ENCODE measurements around the gene TCF25.
A peak's percentile ranks its signal among the peaks of the same experiment; 100 is the strongest.
"Not testable (repeated sequence)": the region's sequence is repeated elsewhere in the genome, so short reads cannot be mapped to it uniquely, and the experiment has no call there.

TCF25 gene

DNA sequence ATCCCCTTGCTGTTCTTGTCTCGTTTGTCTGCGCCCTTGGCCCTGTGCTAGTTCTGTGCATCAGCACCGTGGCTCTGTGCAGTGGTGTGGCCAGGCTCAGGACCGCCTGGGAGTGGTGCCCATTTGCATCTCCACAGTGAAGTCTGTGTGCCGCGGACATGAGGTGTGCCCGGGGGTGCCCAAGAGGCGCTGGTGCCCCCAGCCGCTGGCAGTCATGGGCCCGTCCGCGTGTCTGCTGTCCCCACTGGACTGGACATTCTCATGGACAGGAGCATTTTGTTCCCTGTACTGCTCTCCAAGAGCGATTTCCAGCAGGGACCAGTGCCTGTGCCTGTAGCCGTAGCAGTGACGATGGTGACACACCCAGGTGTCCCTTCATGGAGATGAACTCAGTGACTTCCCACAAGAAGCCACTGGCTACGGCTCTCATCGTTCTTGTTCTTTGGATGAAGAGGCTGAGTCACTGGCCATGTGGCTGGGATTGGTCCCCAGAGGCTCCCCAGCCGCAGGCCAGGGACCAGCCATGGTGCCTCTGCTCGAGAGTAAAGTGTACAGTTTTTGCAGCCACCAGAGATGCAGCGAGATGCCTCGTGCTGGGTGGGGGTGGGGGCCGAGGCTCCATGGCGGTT lies 32.2 kb downstream of the TCF25 start:
- DNase-seq: no peak

DNA sequence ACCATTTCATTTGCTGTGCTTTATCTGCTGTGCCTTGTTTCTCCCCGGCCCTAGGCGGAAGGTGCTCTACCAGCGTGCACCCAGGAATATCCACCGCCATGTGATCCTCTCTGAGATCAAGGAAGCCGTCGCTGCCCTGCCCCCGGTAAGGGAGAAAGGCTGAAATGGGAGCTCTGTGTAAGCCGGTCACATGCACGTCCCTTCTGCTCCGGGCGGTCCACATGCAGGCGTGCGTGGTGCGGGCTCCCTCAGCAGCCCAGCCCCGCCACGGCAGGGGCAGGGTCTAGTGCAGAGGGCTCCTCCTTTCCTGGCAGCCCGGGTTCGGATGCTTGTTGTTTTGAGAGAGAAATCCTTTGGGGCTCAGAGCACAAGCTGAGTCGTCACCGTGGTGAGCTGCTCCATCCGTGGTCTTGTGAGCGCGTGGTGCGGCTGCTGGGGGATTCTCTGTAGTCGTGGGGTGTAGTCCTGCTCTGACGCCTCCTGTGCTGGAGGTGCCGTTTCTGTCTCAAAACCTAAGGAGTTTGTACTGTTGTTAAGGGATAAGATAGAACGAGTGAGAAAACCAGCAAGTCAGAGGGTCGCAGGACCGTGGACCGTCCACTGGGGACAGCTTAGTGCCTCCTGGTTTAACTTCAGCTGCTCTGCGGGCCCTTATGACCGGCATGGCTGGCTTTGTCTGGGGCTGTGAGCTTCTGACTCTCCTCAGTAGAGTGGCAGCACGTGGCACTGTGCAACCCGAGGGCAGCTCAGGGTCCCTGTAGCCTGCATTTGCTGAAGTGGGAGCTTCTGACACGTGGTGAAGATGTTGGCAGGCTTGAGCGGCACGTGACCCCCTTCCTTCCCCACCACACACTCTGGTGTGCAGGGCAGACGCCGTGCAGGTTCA lies 33.0 kb downstream of the TCF25 start:
- DNase-seq: no peak

DNA sequence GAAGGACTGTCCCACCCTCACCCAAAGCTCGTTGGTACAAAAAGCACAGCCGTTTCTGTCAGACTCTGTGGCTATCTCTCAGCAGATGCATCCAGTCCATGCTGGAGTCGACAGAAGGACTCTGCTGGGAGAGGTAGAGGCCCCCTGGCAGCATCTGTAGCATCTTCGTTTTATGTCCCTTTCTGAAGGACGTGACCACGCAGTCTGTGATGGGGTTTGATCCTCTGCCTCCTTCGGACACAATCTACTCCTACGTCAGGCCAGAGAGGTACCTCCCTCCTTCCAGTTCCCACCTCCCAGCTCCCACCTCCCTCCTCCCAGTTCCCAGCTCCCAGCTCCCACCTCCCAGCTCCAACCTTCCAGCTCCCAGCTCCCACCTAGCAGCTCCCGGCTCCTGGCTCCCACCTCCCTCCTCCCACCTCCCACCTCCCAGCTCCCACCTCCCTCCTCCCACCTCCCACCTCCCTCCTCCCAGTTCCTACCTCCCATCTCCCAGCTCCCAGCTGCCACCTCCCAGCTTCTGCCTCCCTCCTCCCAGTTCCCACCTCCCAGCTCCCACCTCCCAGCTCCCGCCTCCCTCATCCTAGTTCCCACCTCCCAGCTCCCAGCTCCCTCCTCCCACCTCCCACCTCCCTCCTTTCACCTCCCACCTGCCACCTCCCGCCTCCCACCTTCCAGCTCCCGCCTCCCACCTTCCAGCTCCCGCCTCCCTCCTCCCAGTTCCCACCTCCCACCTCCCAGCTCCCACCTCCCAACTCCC lies 33.8 kb downstream of the TCF25 start:
- no peak for DNase-seq

DNA sequence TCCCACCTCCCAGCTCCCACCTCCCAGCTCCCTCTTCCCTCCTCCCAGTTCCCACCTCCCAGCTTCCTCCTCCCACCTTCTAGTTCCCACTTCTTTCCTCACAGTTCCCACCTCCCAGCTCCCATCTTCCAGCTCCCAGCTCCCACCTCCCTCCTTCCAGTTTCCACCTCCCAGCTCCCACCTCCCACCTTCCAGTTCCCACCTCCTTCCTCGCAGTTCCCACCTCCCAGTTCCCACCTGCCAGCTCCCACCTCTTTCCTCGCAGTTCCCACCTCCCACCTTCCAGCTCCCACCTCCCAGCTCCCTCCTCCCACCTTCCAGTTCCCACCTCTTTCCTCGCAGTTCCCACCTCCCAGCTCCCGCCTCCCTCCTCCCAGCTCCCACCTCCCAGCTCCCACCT lies 34.8 kb downstream of the TCF25 start:
- no peak for DNase-seq

DNA sequence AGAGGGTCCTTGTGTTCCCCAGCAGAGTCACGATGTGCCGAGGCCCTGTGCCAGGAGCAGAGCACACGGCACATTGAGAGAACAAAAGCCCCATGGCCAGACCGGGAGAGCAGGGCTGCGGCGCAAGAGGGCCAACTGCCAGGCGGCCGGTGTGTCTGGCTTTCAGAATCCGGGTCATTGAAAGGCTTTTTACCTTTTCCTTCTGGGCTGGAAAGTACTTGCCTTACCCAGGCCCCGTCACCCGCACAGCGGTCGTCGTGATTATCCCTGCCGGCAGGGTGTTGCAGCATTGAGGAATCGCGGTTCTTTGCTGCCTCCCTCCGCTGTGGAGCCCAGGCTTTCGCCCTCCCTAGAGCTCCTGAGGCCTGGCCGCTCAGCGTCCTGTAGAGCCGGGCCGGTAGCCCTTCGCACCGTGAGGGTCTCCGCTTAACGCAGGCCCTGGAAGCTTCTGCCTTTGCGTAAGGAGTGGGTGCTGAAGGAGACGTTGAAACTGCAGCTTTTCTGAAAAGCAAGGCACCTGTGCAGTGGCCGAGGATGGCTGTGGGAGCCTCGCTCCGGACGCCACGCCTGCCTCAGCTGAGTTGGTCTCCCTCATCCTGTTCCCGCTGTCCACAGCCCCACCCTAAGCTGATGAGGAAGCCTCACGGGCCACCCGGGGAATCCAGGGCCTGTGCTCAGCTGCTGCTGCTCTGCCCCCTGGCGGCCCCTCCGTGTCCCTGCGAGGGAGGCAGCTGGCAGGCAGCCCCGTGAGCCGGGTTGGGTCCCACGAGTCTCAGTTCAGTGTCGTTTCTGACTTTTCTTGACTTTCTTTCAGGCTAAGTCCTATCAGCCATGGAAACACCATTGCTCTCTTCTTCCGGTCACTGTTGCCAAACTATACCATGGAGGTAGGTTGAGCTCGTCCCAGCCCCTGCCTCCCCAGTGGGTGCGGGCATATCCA lies 36.7 kb downstream of the TCF25 start:
- peak; percentile 70 for DNase-seq

DNA sequence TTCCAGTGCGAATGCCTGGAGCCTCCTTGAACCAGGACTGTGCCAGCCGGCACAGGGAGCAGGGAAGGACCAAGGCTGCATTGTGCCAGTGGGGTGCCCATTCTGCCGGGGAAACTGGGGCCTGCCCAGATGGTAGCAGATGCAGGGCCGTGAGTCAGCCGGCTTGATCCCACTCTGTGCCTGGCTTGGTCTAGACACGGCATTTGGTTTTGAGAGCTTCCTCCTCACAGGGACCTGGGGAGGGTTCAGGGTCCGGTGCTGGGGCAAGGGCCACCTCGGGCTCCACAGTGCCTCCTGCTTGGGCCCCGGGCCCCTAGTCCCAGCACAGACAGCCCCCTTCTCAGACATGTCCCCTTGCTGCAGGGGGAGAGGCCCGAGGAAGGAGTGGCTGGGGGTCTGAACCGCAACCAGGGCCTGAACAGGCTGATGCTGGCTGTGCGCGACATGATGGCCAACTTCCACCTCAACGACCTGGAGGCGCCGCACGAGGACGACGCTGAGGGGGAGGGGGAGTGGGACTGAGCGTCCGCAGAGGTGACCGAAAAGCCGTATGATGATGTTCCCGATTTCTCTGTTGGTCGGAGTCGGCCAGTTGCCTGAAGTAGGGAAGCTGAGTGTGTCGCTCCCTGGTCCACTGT lies 37.4 kb downstream of the TCF25 start:
- no peak for DNase-seq

DNA sequence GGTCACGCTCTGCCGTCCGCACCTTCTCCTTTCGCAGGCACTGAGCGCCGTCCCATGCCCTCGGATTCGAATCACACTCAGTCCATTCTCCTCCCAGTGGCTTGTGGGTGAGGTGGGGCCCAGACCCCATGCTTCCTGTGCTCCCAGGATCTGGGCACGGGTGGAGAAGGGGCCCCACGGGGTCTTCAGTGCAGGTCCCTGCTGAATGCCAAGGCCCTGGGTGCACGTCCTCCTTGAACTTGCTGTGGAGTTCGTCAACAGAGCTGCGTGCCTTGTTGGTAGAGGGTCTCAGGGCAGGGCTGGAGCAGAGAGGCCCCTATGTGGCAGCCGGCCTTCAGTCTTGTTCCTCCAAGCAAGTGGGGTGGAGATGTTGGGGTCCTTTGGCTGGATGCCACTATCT lies 38.0 kb downstream of the TCF25 start:
- DNase-seq: no peak

DNA sequence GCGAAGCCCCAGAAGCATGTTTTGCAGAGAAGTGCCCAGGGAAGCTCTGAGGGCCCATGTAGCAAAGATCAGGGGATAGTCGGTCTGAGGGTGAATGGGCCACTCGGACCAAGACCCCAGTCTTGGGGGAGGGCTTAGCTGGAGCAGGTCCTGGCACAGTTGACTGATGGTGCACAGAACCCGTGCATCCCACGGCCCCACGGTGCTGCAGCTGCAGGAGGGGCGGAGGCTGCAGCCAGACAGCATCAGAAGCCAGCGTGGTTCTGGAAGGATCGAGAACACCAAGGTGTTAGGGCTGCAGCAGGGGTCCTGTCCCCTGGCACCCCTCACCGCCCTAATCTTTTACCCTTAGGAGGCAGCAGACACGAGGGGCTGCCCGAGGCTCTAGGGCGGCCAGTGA lies 38.8 kb downstream of the TCF25 start:
- no peak for DNase-seq

DNA sequence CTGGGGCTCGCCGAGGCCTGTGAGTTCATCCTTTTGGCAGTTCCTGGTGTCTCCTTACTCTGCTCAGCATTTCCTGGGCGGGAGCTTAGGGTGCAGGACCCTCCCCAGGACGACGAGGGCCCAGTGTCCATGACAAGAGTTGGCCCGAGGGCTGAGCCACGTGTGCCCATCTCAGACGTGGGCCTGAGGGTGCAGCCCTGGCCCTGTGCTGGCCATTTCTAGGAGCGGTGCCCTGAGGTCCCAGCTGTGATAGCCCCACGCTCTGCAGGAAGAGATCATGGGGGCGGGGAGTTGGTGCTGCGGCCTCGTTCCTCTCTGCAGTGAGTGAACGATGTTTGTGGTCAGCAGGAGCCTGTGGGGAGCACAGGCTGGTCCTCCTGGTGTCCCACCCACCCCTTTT lies 39.2 kb downstream of the TCF25 start:
- no peak for DNase-seq

DNA sequence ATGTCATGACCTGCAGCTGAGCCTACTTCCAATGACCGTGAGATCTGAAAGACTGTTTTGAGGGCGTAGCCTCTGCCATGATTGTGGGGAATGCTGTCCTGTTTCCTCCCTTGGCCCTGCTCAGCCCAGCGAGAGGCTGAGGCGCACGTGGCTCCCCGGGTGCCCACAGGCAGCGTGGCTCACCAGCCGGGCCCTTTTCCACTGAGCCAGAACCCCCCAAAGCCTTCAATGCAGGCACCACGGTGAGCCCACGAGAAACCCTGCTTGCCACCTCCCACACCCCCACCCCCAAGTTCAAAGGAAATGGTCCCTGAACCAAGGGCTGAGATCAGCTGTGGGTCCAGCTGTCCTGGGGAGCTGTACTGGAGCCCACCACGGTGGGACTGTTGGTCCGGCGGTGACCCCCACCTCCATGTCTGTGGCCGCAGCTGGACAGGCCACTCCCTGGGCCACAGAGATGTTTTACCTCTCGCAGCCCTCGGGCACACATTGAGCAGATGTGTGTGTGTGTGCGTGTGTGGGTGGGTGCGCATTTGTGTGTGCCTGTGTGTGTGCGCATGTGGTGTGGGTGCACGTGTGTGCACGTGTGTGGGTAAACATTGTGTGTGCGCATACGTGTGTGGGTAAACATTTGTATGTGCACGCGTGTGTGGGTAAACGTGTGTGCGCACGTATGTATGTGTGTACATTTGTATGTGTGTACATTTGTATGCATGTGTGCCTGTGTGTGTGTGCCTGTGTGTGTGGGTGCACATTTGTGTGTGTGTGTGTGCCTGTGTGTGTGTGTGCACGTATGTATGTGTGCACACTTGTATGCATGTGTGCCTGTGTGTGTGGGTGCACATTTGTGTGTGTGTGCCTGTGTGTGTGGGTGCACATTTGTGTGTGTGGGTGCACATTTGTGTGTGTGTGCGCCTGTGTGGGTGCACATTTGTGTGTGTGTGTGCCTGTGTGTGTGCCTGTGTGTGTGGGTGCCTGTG lies 40.3 kb downstream of the TCF25 start:
- DNase-seq: no peak

DNA sequence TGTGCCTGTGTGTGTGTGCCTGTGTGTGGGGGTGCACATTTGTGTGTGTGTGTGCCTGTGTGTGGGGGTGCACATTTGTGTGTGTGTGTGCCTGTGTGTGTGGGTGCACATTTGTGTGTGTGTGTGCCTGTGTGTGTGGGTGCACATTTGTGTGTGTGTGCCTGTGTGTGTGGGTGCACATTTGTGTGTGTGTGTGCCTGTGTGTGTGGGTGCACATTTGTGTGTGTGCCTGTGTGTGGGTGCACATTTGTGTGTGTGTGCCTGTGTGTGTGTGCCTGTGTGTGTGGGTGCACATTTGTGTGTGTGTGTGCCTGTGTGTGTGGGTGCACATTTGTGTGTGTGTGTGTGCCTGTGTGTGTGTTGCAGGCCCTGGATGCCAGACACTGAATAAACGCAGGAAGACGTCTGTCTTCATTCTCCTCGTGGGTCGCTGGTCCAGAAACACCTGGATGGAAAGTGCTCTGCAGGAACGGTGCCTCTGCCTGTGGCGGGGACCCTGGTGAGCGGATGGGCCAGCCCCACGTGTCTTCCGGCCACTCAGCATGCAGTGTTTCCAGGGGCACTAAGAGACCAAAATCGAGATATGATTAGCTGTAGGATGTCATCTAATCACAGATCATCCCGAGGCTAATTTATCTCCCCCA lies 41.4 kb downstream of the TCF25 start:
- not testable (repeated sequence) for DNase-seq

DNA sequence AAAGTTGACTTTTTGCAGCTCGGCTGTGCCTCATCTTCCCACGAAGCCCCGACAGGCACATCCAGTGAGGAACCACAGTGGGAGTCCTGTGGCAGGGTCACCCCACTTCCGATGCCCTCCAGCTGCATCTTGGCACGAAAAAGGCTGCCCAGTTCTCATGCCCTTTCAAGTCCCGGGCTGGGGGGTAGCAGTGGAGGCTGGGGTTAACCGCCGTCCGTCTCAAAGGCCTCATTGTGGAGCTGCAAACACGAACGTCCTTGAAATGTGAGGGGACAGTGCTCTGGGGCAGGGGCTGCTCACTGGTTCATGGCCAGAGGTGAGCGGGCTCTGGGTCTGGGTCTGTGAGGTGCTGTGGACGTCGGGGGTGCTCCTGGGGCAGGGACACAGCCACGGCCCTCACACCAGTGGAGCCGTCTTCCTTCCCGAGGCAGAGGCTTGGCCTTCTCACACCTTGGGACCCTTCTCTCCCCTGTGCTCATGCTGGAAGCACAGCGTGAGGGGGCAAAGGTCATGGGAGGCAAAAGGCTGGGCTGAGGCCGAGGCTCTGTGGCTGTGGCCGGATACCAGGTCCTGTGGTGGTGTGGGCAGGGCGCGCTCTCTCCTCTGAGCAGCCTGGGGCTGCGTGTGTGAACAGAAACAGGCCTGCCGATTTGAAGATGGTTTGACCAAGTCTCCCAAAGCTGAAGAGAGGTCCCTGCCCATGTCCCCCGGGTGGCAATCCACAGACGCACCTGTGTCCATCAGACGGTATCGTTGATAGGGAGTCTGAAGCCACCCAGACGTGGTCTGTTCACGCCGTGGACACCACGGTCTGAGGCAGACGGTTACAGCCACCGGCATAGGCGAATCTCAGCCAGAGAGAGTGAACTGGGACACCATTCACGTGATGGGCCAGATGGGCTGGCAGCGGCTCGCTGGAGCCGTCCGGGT lies 42.2 kb downstream of the TCF25 start:
- no peak for DNase-seq

DNA sequence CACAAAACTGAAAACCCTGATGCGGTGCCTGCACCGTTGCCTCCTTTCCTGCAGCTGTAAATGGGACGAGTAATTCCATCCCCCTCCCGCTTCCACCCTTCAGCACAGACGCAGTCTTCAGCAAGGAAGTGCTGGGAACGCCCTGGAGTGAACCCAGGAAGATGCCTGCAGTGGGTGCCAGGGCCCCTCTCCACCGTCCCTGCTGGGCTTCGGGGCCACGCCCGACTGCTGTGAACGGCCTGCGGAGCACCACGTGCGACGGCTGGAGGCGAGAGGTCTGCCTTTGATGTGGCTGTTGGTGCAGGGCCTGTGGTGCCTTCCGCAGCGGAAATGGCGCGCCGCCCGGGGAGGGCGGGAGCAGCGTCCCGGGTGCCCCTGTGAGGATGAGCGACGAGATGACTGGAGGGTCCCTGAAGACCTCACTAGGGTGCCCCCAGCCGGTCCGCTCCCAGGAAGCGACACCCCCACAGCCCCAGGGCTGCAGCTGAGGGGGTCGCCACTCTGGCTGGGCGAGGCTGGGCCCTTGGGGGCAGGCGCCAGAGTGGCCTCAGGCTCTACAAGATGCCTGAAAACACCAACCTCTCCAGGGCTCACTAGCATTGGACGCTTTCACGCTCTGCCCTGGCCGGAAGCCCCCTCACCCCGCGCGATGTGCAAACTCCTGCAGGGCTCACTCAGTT lies 44.5 kb downstream of the TCF25 start:
- DNase-seq: peak; percentile 88

DNA sequence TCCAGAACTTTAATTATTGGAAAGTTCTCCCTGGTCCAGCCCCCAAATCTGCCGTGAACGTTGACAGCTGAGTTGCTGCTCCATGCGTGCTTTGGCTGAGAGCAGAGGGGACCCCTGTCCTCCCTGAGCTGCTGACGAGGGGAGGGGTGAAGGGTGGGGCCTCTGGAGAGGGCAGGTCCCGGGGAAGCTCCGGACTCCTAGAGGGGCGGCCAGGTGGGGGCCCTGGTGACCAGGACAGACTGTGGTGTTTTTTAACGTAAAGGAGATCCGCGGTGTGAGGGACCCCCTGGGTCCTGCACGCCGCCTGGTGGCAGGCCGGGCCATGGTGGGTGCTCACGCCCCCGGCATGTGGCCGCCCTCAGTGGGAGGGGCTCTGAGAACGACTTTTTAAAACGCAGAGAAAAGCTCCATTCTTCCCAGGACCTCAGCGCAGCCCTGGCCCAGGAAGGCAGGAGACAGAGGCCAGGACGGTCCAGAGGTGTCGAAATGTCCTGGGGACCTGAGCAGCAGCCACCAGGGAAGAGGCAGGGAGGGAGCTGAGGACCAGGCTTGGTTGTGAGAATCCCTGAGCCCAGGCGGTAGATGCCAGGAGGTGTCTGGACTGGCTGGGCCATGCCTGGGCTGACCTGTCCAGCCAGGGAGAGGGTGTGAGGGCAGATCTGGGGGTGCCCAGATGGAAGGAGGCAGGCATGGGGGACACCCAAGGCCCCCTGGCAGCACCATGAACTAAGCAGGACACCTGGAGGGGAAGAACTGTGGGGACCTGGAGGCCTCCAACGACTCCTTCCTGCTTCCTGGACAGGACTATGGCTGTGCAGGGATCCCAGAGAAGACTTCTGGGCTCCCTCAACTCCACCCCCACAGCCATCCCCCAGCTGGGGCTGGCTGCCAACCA lies 45.3 kb downstream of the TCF25 start, which contains the start of gene MC1R:
MC1R (plus strand) TSS at position 410 of the 895 bp plus-strand sequence; CDS start at position 807, 397 bp downstream.
- DNase-seq: peak; percentile 57

DNA sequence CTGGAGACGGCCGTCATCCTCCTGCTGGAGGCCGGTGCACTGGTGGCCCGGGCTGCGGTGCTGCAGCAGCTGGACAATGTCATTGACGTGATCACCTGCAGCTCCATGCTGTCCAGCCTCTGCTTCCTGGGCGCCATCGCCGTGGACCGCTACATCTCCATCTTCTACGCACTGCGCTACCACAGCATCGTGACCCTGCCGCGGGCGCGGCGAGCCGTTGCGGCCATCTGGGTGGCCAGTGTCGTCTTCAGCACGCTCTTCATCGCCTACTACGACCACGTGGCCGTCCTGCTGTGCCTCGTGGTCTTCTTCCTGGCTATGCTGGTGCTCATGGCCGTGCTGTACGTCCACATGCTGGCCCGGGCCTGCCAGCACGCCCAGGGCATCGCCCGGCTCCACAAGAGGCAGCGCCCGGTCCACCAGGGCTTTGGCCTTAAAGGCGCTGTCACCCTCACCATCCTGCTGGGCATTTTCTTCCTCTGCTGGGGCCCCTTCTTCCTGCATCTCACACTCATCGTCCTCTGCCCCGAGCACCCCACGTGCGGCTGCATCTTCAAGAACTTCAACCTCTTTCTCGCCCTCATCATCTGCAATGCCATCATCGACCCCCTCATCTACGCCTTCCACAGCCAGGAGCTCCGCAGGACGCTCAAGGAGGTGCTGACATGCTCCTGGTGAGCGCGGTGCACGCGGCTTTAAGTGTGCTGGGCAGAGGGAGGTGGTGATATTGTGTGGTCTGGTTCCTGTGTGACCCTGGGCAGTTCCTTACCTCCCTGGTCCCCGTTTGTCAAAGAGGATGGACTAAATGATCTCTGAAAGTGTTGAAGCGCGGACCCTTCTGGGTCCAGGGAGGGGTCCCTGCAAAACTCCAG lies 46.4 kb downstream of the TCF25 start:
- no peak for DNase-seq

DNA sequence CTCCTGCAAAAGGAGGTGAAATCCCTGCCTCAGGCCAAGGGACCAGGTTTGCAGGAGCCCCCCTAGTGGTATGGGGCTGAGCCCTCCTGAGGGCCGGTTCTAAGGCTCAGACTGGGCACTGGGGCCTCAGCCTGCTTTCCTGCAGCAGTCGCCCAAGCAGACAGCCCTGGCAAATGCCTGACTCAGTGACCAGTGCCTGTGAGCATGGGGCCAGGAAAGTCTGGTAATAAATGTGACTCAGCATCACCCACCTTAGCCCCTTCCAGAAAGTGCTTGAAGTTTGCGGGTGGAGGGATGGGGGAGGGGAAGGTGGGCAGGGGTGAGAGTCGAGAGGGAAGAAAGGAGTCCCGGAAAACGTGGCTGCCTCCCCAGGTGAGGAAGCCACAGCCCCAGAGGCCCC lies 47.3 kb downstream of the TCF25 start:
- DNase-seq: no peak

Measured in hematopoietic multipotent progenitor cell treated with erythropoietin and hydrocortisone succinate and interleukin-3 and kit ligand, for 8 days (in vitro differentiated cells).